Measurements from ENCODE around the gene ATP1A4. TPM values are rescaled to one million over a fixed set of nuclear protein-coding genes. Genes with fewer than 3 reads are reported as not detected.

ATP1A4 gene
- total RNA-seq, 1 donor from 2014 or later: not detected

DNA sequence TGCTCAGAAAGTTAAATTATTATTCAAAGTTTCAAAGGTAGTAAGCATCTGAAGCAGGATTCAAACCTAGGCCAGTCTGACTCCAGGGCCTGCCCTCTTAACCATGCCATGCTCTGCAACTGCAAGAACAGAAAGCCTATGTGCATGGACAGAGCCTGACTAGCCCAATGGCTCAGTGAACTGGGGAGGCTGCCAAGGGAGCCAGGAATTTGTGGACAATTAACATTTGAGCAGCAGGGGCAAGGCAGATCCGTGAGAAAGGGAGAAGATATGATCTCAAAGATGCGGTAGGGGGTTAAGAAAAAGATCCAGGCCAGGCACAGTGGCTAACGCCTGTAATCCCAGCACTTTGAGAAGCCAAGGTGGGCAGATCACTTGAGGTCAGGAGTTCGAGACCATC lies 6.5 kb upstream of the ATP1A4 start:
- H3K4me3 Mint-ChIP-seq (ENCODE audit: unreplicated experiment): no peak overlapping the region
- no peaks in the 10 kb centered on the region for H3K36me3 Mint-ChIP-seq (ENCODE audit: low read depth, unreplicated experiment)
- Histone ChIP-seq H3K27ac (ENCODE audit: low read depth, low read length) (no peak overlapping the region), H4K20me1 (ENCODE audit: insufficient read depth, low read length) (no peaks in the 10 kb centered on the region), H3K4me3 (ENCODE audit: insufficient read depth, low read depth, low read length) (no peak overlapping the region), H3K4me2 (ENCODE audit: low read length) (no peak overlapping the region), H2AFZ (ENCODE audit: low read depth, low read length) (no peak overlapping the region), H3K9ac (ENCODE audit: low read length) (no peak overlapping the region), H3K79me2 (ENCODE audit: insufficient read depth, low read length) (no peaks in the 10 kb centered on the region), H3K36me3 (ENCODE audit: insufficient read depth, low read length) (no peaks in the 10 kb centered on the region), H3K9me3 (ENCODE audit: insufficient read depth, low read depth, low read length) (no peaks in the 10 kb centered on the region), H3K27me3 (ENCODE audit: insufficient read depth, low read length) (peaks cover 6% of the 10 kb centered on the region), H3K4me1 (ENCODE audit: insufficient read depth, low read length) (no peaks in the 10 kb centered on the region)
- FAIRE-seq: no peak
- no peak overlapping the region for H3K27ac Mint-ChIP-seq (ENCODE audit: unreplicated experiment)
- H3K4me1 Mint-ChIP-seq (ENCODE audit: low read depth, unreplicated experiment): peaks cover 3% of the 10 kb centered on the region
- peaks cover 4% of the 10 kb centered on the region for H3K9me3 Mint-ChIP-seq (ENCODE audit: unreplicated experiment)
- peaks cover 9% of the 10 kb centered on the region for H3K27me3 Mint-ChIP-seq (ENCODE audit: low read depth, unreplicated experiment)
- no peak for TF ChIP-seq CTCF (IDR thresholded peaks at IDR 0.05; ENCODE audit: insufficient read depth, low read depth, low read length)
- no peak for TF ChIP-seq EZH2 (IDR thresholded peaks at IDR 0.05; ENCODE audit: insufficient read depth, low read length)
- peak; percentile 36 for DNase-seq (ENCODE audit: low read depth)

- no peak for FAIRE-seq
Observed at GRCh38 chr1:160146107-160146506, 5.3 kb upstream of the ATP1A4 start.

More at GRCh38 chr1:160146107-160146506, 5.3 kb upstream of the ATP1A4 start:
- peaks cover 8% of the 10 kb centered on the region for H3K27me3 Mint-ChIP-seq (ENCODE audit: low read depth, unreplicated experiment)
- H3K4me3 Mint-ChIP-seq (ENCODE audit: unreplicated experiment): no peak overlapping the region
- no peaks in the 10 kb centered on the region for H3K9me3 ChIP-seq (ENCODE audit: insufficient read depth, low read depth, low read length)
- no peaks in the 10 kb centered on the region for H3K79me2 ChIP-seq (ENCODE audit: insufficient read depth, low read length)
- H3K27ac ChIP-seq (ENCODE audit: low read depth, low read length): no peak overlapping the region
- no peak overlapping the region for H2AFZ ChIP-seq (ENCODE audit: low read depth, low read length)
- H3K4me1 ChIP-seq (ENCODE audit: insufficient read depth, low read length): no peaks in the 10 kb centered on the region
- no peaks in the 10 kb centered on the region for H3K36me3 Mint-ChIP-seq (ENCODE audit: low read depth, unreplicated experiment)
- H3K4me2 ChIP-seq (ENCODE audit: low read length): no peak overlapping the region
- no peak for DNase-seq (ENCODE audit: low read depth)
- no peaks in the 10 kb centered on the region for H4K20me1 ChIP-seq (ENCODE audit: insufficient read depth, low read length)
- no peak overlapping the region for H3K9ac ChIP-seq (ENCODE audit: low read length)
- no peak overlapping the region for H3K4me3 ChIP-seq (ENCODE audit: insufficient read depth, low read depth, low read length)
- TF ChIP-seq CTCF (IDR thresholded peaks at IDR 0.05; ENCODE audit: insufficient read depth, low read depth, low read length) (no peak), EZH2 (IDR thresholded peaks at IDR 0.05; ENCODE audit: insufficient read depth, low read length) (no peak)
- no peaks in the 10 kb centered on the region for H3K36me3 ChIP-seq (ENCODE audit: insufficient read depth, low read length)
- H3K27ac Mint-ChIP-seq (ENCODE audit: unreplicated experiment): no peak overlapping the region
- peaks cover 4% of the 10 kb centered on the region for H3K27me3 ChIP-seq (ENCODE audit: insufficient read depth, low read length)
- peaks cover 4% of the 10 kb centered on the region for H3K9me3 Mint-ChIP-seq (ENCODE audit: unreplicated experiment)
- peaks cover 3% of the 10 kb centered on the region for H3K4me1 Mint-ChIP-seq (ENCODE audit: low read depth, unreplicated experiment)
